Osteoblast (primary cell): ENCODE measurements around the gene HEPH. TPM values are rescaled to one million over a fixed set of nuclear protein-coding genes. Genes with fewer than 3 reads are reported as not detected.

Experiments
- DNase-seq: peaks from one replicate; pipeline ENCODE4 v3.0.0; 2011; ENCODE audit warnings: low spot score, mixed read lengths; ENCODE audit not compliant: insufficient read length; ENCODE audit errors: missing footprints
- H2AFZ ChIP-seq: 2 replicates; pipeline ENCODE4 v1.6.0; 2011; ENCODE audit warnings: mild to moderate bottlenecking, low read length
- H3K27ac ChIP-seq: 2 replicates; pipeline ENCODE4 v1.5.1; 2011; ENCODE audit warnings: mild to moderate bottlenecking, low read depth, low read length, moderate library complexity
- H3K27me3 ChIP-seq: 2 replicates; pipeline ENCODE4 v1.6.0; 2012; ENCODE audit warnings: mild to moderate bottlenecking, control low read depth, inconsistent platforms, low read length, moderate library complexity; ENCODE audit not compliant: insufficient read depth
- H3K36me3 ChIP-seq: 2 replicates; pipeline ENCODE4 v1.5.1; 2011; ENCODE audit warnings: mild to moderate bottlenecking, low read length, control low read depth, moderate library complexity; ENCODE audit not compliant: insufficient read depth
- H3K4me1 ChIP-seq: 2 replicates; pipeline ENCODE4 v1.5.1; 2011; ENCODE audit warnings: mild to moderate bottlenecking, low read length, control low read depth, moderate library complexity; ENCODE audit not compliant: insufficient read depth
- H3K4me2 ChIP-seq: 2 replicates; pipeline ENCODE4 v1.6.0; 2011; ENCODE audit warnings: mild to moderate bottlenecking, low read length; ENCODE audit not compliant: insufficient read depth
- H3K4me3 ChIP-seq: fragments of 200-600 bp; sonication (generic); 3 replicates; pipeline ENCODE4 v1.5.1; 2012; ENCODE audit warnings: mild to moderate bottlenecking, low read length, inconsistent platforms; ENCODE audit not compliant: insufficient read depth
- H3K79me2 ChIP-seq: 2 replicates; pipeline ENCODE4 v1.6.0; 2012; ENCODE audit warnings: mild to moderate bottlenecking, low read length, control low read depth, inconsistent platforms; ENCODE audit not compliant: insufficient read depth
- H3K9me3 ChIP-seq: 2 replicates; pipeline ENCODE4 v1.5.1; 2011; ENCODE audit warnings: low read depth, low read length, control low read depth
- H4K20me1 ChIP-seq: 2 replicates; pipeline ENCODE4 v1.6.0; 2012; ENCODE audit warnings: mild to moderate bottlenecking, low read length, control low read depth; ENCODE audit not compliant: insufficient read depth
- CTCF ChIP-seq: IDR thresholded peaks from 2 replicates; pipeline ENCODE4 v1.5.1; 2011; ENCODE audit warnings: mild to moderate bottlenecking, low read depth, low read length, moderate library complexity; ENCODE audit errors: extremely low read depth
- total RNA-seq: library from RNA; depleted of rRNA; stranded (reverse); fragments of >200 nt; gene quantifications from 2 replicates; pipeline ENCODE4 v1.2.3, GENCODE V29; 2012

HEPH gene
- total RNA-seq, 1 donor = 63.0 TPM

DNA sequence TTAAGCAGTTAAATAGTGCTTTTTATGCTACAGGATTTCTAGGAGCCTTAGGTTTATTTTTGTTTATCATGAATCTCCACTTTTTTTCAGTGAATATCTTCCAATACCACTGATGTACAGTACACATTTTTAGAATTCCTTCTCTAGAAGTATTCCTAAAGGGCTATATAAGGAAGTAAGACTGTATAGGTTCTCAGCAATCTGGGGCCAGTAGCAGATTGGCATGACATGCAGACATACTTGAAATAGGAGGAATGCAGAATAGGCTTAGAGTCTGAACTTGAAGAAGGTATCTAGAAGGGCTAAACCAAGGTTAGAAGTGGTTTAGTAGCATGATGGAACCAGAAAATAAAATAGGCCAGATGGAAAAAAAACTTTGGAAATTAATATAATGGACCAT is 29.8 kb downstream of the HEPH start:
- H2AFZ ChIP-seq = no peak overlapping the region
- no peaks in the 10 kb centered on the region for H3K4me1 ChIP-seq
- DNase-seq = no peak
- no peaks in the 10 kb centered on the region for H3K9me3 ChIP-seq
- H3K36me3 ChIP-seq = no peaks in the 10 kb centered on the region
- H3K27ac ChIP-seq = no peak overlapping the region
- no peaks in the 10 kb centered on the region for H3K27me3 ChIP-seq
- H3K79me2 ChIP-seq = no peaks in the 10 kb centered on the region
- TF ChIP-seq CTCF = no peak
- H3K4me2 ChIP-seq = no peak overlapping the region
- no peak overlapping the region for H3K4me3 ChIP-seq
- H4K20me1 ChIP-seq = no peaks in the 10 kb centered on the region

DNA sequence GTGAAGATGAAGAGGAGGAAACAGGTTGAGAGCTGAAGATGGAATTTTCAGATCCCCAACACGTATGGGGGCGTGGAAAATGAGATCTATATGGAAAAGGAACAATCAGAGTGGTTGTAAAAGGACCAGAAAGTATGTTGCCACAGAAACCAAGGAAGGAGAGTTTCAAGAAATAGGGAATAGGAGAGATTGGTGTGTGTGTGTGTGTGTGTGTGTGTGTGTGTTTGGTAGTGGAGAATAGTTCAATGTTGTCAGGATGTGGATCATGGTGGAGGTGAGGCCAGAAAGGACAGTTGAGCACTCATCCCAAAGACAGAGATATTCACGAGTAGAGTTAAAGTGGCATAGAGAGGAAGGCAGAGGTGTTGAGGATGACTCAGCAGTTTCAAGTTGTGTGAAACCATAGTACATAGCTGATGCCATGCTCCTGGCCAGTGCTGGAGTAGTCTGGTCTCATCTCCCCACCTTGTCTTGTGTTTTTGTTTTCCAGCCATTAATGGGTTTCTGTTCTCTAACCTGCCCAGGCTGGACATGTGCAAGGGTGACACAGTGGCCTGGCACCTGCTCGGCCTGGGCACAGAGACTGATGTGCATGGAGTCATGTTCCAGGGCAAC is 36.1 kb downstream of the HEPH start:
- H3K27me3 ChIP-seq = no peaks in the 10 kb centered on the region
- no peak for DNase-seq

DNA sequence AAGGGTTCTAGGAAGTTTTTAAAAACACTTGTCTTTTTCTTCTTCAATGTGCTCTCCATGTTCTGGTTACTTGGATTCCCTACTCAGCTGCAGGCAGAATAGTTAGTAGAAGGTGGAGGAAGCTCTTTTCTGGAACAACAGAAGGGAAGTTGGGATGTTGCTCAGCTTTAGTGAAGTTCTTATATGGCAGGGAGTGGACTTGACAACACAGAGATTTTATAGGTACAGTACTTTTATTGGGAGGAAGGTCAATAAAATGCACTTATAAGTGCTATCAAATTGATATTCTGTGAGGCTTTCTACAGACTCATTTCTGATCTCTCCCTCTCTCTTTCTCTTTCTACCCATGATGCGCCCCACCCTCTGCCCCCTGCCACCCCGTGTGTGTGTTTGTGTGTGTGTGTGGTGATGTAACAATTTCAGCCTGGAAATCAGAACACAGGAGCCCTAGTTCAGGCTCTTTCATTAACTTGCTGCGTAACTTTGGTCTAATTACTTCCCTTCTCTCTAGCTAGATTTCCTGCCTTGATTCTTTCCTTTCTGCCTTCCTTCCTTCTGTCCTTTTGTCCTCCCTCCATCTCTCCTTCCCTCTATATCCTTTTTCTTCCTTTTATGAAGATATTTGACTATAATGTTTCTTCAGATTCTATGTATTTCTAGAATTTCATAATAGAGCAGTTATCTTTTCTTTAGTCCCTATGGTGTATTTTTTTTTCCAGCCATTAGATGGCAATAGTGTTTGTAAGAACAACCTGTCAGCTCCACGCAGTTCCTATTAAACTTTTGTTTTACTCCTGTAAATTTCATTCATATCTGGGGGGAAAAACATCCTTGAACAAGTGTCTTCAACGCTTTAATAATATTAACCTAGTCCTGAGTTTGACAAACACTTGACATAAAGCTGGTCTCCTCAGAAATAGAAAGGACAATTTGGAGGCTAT is 37.1 kb downstream of the HEPH start:
- no peaks in the 10 kb centered on the region for H3K36me3 ChIP-seq

More for the DNA sequence above, 36.1 kb downstream of the HEPH start:
- Histone ChIP-seq H3K36me3 (no peaks in the 10 kb centered on the region), H3K27ac (no peak overlapping the region), H3K4me3 (no peak overlapping the region), H2AFZ (no peak overlapping the region), H3K79me2 (no peaks in the 10 kb centered on the region), H3K4me1 (no peaks in the 10 kb centered on the region), H3K4me2 (no peak overlapping the region), H4K20me1 (no peaks in the 10 kb centered on the region), H3K9me3 (peaks cover 2% of the 10 kb centered on the region)
- TF ChIP-seq CTCF = no peak

More for the DNA sequence above, 37.1 kb downstream of the HEPH start:
- no peak overlapping the region for H3K27ac ChIP-seq
- no peaks in the 10 kb centered on the region for H3K4me1 ChIP-seq
- H3K27me3 ChIP-seq = no peaks in the 10 kb centered on the region
- H2AFZ ChIP-seq = no peak overlapping the region
- no peak for DNase-seq
- H3K79me2 ChIP-seq = no peaks in the 10 kb centered on the region
- peak; percentile 45 for TF ChIP-seq CTCF
- H4K20me1 ChIP-seq = no peaks in the 10 kb centered on the region
- H3K4me3 ChIP-seq = no peak overlapping the region
- H3K4me2 ChIP-seq = no peak overlapping the region
- H3K9me3 ChIP-seq = peaks cover 2% of the 10 kb centered on the region
